A549 (cell line): ENCODE measurements around the gene AUTS2. TPM values are rescaled to one million over a fixed set of nuclear protein-coding genes. Genes with fewer than 3 reads are reported as not detected.

Experiments used
- ATAC-seq, 2 experiments: fragments of 200-7000 bp in 1 of 2; fragments of >200 bp in 1 of 2; cut with Nextera tagmentation in 1 of 2; cut with Tn5 transposase in 1 of 2; 3 replicates each; pipeline versions ENCODE4 v1.8.0 to v1.9.1; 2018 to 2020; ENCODE audit warnings: mild to moderate bottlenecking in 1 of 2, moderate library complexity in 1 of 2
- CTCF ChIA-PET: fragments of 300-600 bp; sonication (Branson Sonifier 250); formaldehyde crosslinking; extraction: SDS; loops from one replicate; lab custom pipeline; 2021; ENCODE audit warnings: antibody characterized with exemption, inconsistent platforms; lab: Yijun Ruan, JAX
- POLR2A ChIA-PET: fragments of 350-600 bp; formaldehyde crosslinking; extraction: SDS; loops from one replicate; lab custom pipeline; 2021; ENCODE audit warnings: antibody characterized with exemption, inconsistent platforms; lab: Yijun Ruan, JAX
- DNase-seq, 2 experiments: peaks; one replicate each; pipeline versions ENCODE4 v3.0.0 to v3.0.0-alpha.2; 2011 to 2016; ENCODE audit warnings: low read depth in 1 of 2, low spot score in 1 of 2
- FAIRE-seq: peaks from 2 replicates; lab custom pipeline; 2011; peaks lifted over from hg19 to GRCh38; lab: Jason Lieb, UNC
- H3K27ac ChIP-seq, 2 experiments: fragments of >200 bp; sonication (Bioruptor Twin); formaldehyde crosslinking; 3 replicates each; pipeline ENCODE4 v1.5.1; 2016 to 2017
- H3K4me1 ChIP-seq: fragments of >200 bp; sonication (Bioruptor Twin); formaldehyde crosslinking; 3 replicates; pipeline ENCODE4 v1.6.1; 2016
- H3K4me2 ChIP-seq: fragments of >200 bp; sonication (Bioruptor Twin); formaldehyde crosslinking; 3 replicates; pipeline ENCODE4 v1.6.1; 2016
- H3K4me3 ChIP-seq: fragments of >200 bp; sonication (Bioruptor Twin); formaldehyde crosslinking; 3 replicates; pipeline ENCODE4 v1.5.1; 2016
- H3K9me3 ChIP-seq: fragments of >200 bp; sonication (Bioruptor Twin); formaldehyde crosslinking; 3 replicates; pipeline ENCODE4 v1.6.1; 2016
- ATOH8 ChIP-seq: fragments of 250-450 bp; sonication (Bioruptor Pico); IDR thresholded peaks from 2 replicates; pipeline ENCODE4 v1.5.0; 2020; ENCODE audit warnings: low read depth, mild to moderate bottlenecking, moderate library complexity
- BHLHE40 ChIP-seq: IDR thresholded peaks from 2 replicates; pipeline ENCODE4 v1.6.1; 2012; ENCODE audit warnings: low read depth, low read length, inconsistent platforms
- CBX8 ChIP-seq: fragments of 200-600 bp; sonication (generic); IDR thresholded peaks from 2 replicates; pipeline ENCODE4 v1.6.1; 2016
- CHD2 ChIP-seq: fragments of 150-350 bp; IDR thresholded peaks from 2 replicates; pipeline ENCODE4 v1.6.1; 2014; ENCODE audit warnings: low read length; ENCODE audit not compliant: partially characterized antibody
- EHF ChIP-seq: fragments of 250-450 bp; sonication (Bioruptor Pico); IDR thresholded peaks from 2 replicates; pipeline ENCODE4 v1.5.0; 2020; ENCODE audit warnings: mild to moderate bottlenecking
- FOSB ChIP-seq: fragments of 250-450 bp; sonication (Bioruptor Pico); IDR thresholded peaks from 2 replicates; pipeline ENCODE4 v1.5.0; 2020; ENCODE audit warnings: mild to moderate bottlenecking, moderate library complexity
- HES2 ChIP-seq: fragments of >200 bp; sonication (Bioruptor Twin); formaldehyde crosslinking; IDR thresholded peaks from 2 replicates; pipeline ENCODE4 v1.6.1; 2016
- HOXB13 ChIP-seq: fragments of 250-450 bp; sonication (Bioruptor Pico); IDR thresholded peaks from 2 replicates; pipeline ENCODE4 v1.5.0; 2020; ENCODE audit warnings: low read depth, mild to moderate bottlenecking, moderate library complexity
- JUNB ChIP-seq: fragments of >200 bp; sonication (Bioruptor Twin); formaldehyde crosslinking; IDR thresholded peaks from 2 replicates; pipeline ENCODE4 v1.6.1; 2016
- KDM5A ChIP-seq: fragments of 200-600 bp; sonication (generic); IDR thresholded peaks from 2 replicates; pipeline ENCODE4 v1.6.1; 2016; ENCODE audit warnings: antibody characterized with exemption, mild to moderate bottlenecking
- MYC ChIP-seq: IDR thresholded peaks from 2 replicates; pipeline ENCODE4 v1.6.1; 2012; ENCODE audit warnings: mild to moderate bottlenecking, inconsistent platforms, low read length, improper control_type of control experiment, borderline replicate concordance
- NFE2L2 ChIP-seq: fragments of 150-350 bp; conservative IDR thresholded peaks from 2 replicates; pipeline ENCODE4 v1.6.1; 2014; ENCODE audit warnings: low read length
- NR3C1 ChIP-seq: fragments of >200 bp; sonication (Bioruptor Twin); formaldehyde crosslinking; IDR thresholded peaks from 3 replicates; pipeline ENCODE4 v1.6.1; 2017
- POLR2AphosphoS2 ChIP-seq: conservative IDR thresholded peaks from 2 replicates; pipeline ENCODE4 v1.6.1; 2012; ENCODE audit warnings: low read length, improper control_type of control experiment, inconsistent platforms
- RAD21 ChIP-seq, 2 experiments: fragments of >200 bp in 1 of 2; sonication (Bioruptor Twin) in 1 of 2; formaldehyde crosslinking in 1 of 2; IDR thresholded peaks in 1 of 2; conservative IDR thresholded peaks in 1 of 2; 2 replicates in 1 of 2; 3 replicates in 1 of 2; pipeline ENCODE4 v1.6.1; 2012 to 2018; ENCODE audit warnings: inconsistent platforms in 1 of 2
- RARB ChIP-seq: fragments of 250-450 bp; sonication (Bioruptor Pico); IDR thresholded peaks from 2 replicates; pipeline ENCODE4 v1.8.0; 2021; ENCODE audit warnings: mild to moderate bottlenecking, moderate library complexity
- RCOR1 ChIP-seq: fragments of 150-350 bp; IDR thresholded peaks from 2 replicates; pipeline ENCODE4 v1.6.1; 2014; ENCODE audit warnings: antibody characterized with exemption, low read length, low read depth
- RNF2 ChIP-seq: fragments of 200-600 bp; sonication (generic); IDR thresholded peaks from 2 replicates; pipeline ENCODE4 v1.6.1; 2016; ENCODE audit warnings: low read depth, mild to moderate bottlenecking, antibody characterized with exemption, moderate library complexity, borderline replicate concordance
- TFCP2L1 ChIP-seq: fragments of 250-450 bp; sonication (Bioruptor Pico); IDR thresholded peaks from 2 replicates; pipeline ENCODE4 v1.5.0; 2021; ENCODE audit warnings: mild to moderate bottlenecking
- TP53 ChIP-seq: fragments of 250-450 bp; sonication (Bioruptor Pico); IDR thresholded peaks from 2 replicates; pipeline ENCODE4 v1.5.0; 2021; ENCODE audit warnings: mild to moderate bottlenecking, moderate library complexity
- USF2 ChIP-seq: fragments of 450-650 bp; IDR thresholded peaks from 2 replicates; pipeline ENCODE4 v1.6.1; 2014; ENCODE audit warnings: antibody characterized with exemption
- ZC3H11A ChIP-seq: fragments of 450-650 bp; IDR thresholded peaks from 2 replicates; pipeline ENCODE4 v1.6.1; 2014; ENCODE audit warnings: antibody characterized with exemption, mild to moderate bottlenecking
- ZNF302 ChIP-seq: fragments of 250-450 bp; sonication (Bioruptor Pico); IDR thresholded peaks from 2 replicates; pipeline ENCODE4 v1.9.0; 2021; ENCODE audit warnings: inconsistent platforms, mild to moderate bottlenecking, moderate library complexity
- WGBS: methylation state at CpG from one replicate; pipeline ENCODE4 v1.1.6; 2017; ENCODE audit errors: missing lambda C conversion rate; 5-methylcytosine and 5-hydroxymethylcytosine counted together
- polyA plus RNA-seq, 4 experiments: library from polyadenylated mRNA; depleted of rRNA in 3 of 4; stranded (reverse); fragments of >200 nt; fragmentation: RNase III in 1 of 4; extraction: RNeasy Plus Mini Kit Qiagen cat#74134 plus additional on column Dnase treatment in 1 of 4; gene quantifications; 2 replicates in 3 of 4; 3 replicates in 1 of 4; pipeline ENCODE4 v1.2.3, GENCODE V29; 2011 to 2017

The AUTS2 gene
- polyA plus RNA-seq, 2 of the 4 experiments (the other 2 are of a cell fraction) = 1.6 to 3.6 TPM

GRCh38 chr7:70571403-70571934 lies 973.2 kb downstream of the AUTS2 start (continued):
- no peak for TF ChIP-seq NR3C1
- no peak for TF ChIP-seq CHD2

GRCh38 chr7:70571961-70572360 lies 973.7 kb downstream of the AUTS2 start:
- ATAC-seq (peak in 1 of 2 experiments; percentile 20; a peak in 1 of 6 replicates), DNase-seq (no peak), FAIRE-seq (no peak)
- WGBS = 47% methylated on average over 10 of the region's 10 CpGs
- no peaks in the 10 kb centered on the region for H3K9me3 ChIP-seq
- no peak overlapping the region for H3K4me3 ChIP-seq
- H3K4me2 ChIP-seq = peak overlapping the region; percentile 68
- peak overlapping the region; percentile 70 to 82 for H3K27ac ChIP-seq
- peaks cover 27% of the 10 kb centered on the region for H3K4me1 ChIP-seq
- ChIA-PET POLR2A (interaction anchor here (0.6 kb wide), 1 partner anchor 10 kb away, joined by 3 read pairs; no protein-coding TSS in a partner anchor), CTCF (interaction anchor here (0.6 to 1.4 kb wide), 3 partner anchors 9 to 38 kb away, joined by 3 to 4 read pairs (median 3); no protein-coding TSS in a partner anchor)
- TF ChIP-seq TP53 (CRISPR knock-in tag) = no peak
- peak; percentile 54; the same call in 1 of the 2 replicates for TF ChIP-seq USF2
- no peak for TF ChIP-seq BHLHE40
- no peak for TF ChIP-seq POLR2AphosphoS2

GRCh38 chr7:70572571-70572970 lies 974.3 kb downstream of the AUTS2 start:
- no peak for FAIRE-seq
- Histone ChIP-seq H3K4me3 (no peak overlapping the region), H3K9me3 (no peaks in the 10 kb centered on the region), H3K4me2 (no peak overlapping the region; the same call in 2 of the 3 replicates), H3K4me1 (peaks cover 27% of the 10 kb centered on the region), H3K27ac (peak overlapping the region in 1 of 2 experiments; percentile 82; a peak in 2 of 6 replicates)
- no peak for DNase-seq
- 40% methylated on average over 6 of the region's 6 CpGs for WGBS
- no peak for ATAC-seq
- ChIA-PET POLR2A (interaction anchor here (0.6 kb wide), 1 partner anchor 9 kb away, joined by 3 read pairs; no protein-coding TSS in a partner anchor), CTCF (interaction anchor here (1.3 kb wide), 1 partner anchor 12 kb away, joined by 3 read pairs; no protein-coding TSS in a partner anchor)
- TF ChIP-seq NFE2L2 (no peak), NR3C1 (no peak), RAD21 (conservative IDR thresholded peaks at IDR 0.05 in 1 of 2, IDR thresholded peaks at IDR 0.05 in 1 of 2) (no peak), ZC3H11A (no peak), CBX8 (no peak), MYC (no peak), HOXB13 (CRISPR knock-in tag) (no peak), RCOR1 (no peak), HES2 (no peak), POLR2AphosphoS2 (no peak), EHF (no peak), KDM5A (no peak)

GRCh38 chr7:70573071-70573661 lies 974.9 kb downstream of the AUTS2 start:
- POLR2A ChIA-PET = no interaction called here
- H3K4me2 ChIP-seq = no peak overlapping the region
- no peak overlapping the region for H3K27ac ChIP-seq
- CTCF ChIA-PET = interaction anchor here (1.3 kb wide), 1 partner anchor 11 kb away, joined by 3 read pairs; no protein-coding TSS in a partner anchor
- ATAC-seq (no peak), FAIRE-seq (no peak), DNase-seq (no peak)
- no peaks in the 10 kb centered on the region for H3K9me3 ChIP-seq
- H3K4me3 ChIP-seq = no peak overlapping the region
- WGBS = 44% methylated on average over 9 of the region's 9 CpGs
- peaks cover 27% of the 10 kb centered on the region for H3K4me1 ChIP-seq
- no peak for TF ChIP-seq ZNF302
- no peak for TF ChIP-seq POLR2AphosphoS2
- no peak for TF ChIP-seq TFCP2L1
- TF ChIP-seq JUNB = no peak
- no peak for TF ChIP-seq FOSB (CRISPR knock-in tag)
- no peak for TF ChIP-seq RARB
- no peak for TF ChIP-seq ATOH8 (CRISPR knock-in tag)
- TF ChIP-seq RNF2 = no peak
- TF ChIP-seq, all 56 proteins: peak for 0
